GM18508 (cell line): ENCODE data around the gene TCAF2.
"Not testable (repeated sequence)": the region's sequence is repeated elsewhere in the genome, so short reads cannot be mapped to it uniquely, and the experiment has no call there.

Experiments
- ATAC-seq: cut with Tn5 transposase; IDR thresholded peaks from one replicate; pipeline ENCODE4 v1.9.1; 2021; ENCODE audit warnings: moderate number of reproducible peaks; ENCODE audit not compliant: insufficient read depth, unreplicated experiment

The TCAF2 gene

DNA sequence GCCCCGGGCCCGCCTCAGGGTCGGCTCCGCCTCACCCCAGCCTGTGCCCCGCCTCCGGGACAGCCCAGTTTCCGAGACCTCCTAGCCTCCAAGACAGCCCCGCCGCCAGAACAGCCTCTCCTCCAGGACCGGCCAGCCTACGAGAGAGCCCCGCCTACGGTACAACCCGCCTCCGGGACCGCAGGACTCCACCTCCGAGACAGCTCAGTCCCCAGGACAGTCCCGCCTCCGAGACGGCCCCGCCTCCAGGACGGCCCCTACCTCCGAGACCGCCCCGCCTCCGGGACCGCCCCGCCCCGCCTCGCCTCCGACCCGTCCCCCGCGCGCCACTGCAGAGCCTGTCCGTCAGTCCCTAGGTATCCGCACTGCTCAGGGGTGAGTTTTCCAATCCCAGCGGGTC lies at the start of gene TCAF2:
Gene TCAF2, plus strand, starts transcription at position 329 of the 400 bp plus-strand sequence.
- peak; percentile 76 for ATAC-seq

GRCh38 chr7:143571501-143571900 lies 49.3 kb upstream of the TCAF2 start, which contains the start of gene CTAGE15:
Gene CTAGE15, plus strand, starts transcription at chr7:143571801. Its CDS starts 17 bp downstream, at chr7:143571818.
- not testable (repeated sequence) for ATAC-seq

GRCh38 chr7:143588183-143588582 lies 32.6 kb upstream of the TCAF2 start:
- not testable (repeated sequence) for ATAC-seq

GRCh38 chr7:143589897-143590296 lies 30.9 kb upstream of the TCAF2 start:
- not testable (repeated sequence) for ATAC-seq

DNA sequence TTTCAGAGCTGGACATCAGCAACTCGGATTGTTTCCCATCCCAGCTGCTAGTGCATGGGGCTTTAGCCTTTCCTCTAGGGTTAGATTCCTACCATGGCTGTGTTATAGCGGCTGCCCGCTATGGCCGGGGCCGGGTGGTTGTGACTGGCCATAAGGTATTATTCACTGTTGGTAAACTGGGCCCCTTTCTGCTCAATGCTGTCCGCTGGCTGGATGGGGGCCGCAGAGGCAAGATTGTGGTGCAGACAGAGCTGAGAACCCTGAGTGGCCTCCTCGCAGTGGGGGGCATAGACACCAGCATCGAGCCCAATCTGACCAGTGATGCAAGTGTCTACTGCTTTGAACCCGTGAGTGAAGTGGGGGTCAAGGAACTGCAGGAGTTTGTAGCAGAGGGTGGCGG lies 22.7 kb upstream of the TCAF2 start:
- ATAC-seq, result not testable (repeated sequence)

DNA sequence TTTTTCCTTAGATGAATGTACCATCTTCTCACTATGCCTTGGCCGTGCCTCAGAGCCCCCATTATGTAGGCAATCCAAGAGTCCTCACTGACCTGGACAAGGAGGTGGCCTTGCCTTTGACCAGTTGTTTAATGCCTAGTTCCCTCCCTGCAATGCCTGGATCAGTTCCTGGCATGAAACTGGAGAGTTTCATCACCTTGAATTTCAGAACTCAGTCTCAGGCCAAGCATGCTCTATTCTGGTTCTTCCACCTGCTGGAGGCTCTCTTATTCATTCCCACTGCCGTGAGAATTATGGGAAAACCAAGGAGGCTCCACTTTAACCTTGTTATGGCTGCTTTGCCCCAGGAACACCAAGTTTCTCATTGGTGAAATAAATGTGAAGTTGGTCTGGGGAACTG lies 17.2 kb upstream of the TCAF2 start:
- not testable (repeated sequence) for ATAC-seq

GRCh38 chr7:143606088-143606487 lies 14.7 kb upstream of the TCAF2 start:
- not testable (repeated sequence) for ATAC-seq

GRCh38 chr7:143615545-143615944 lies 5.2 kb upstream of the TCAF2 start:
- not testable (repeated sequence) for ATAC-seq

GRCh38 chr7:143617204-143617603 lies 3.6 kb upstream of the TCAF2 start:
- ATAC-seq, result not testable (repeated sequence)

DNA sequence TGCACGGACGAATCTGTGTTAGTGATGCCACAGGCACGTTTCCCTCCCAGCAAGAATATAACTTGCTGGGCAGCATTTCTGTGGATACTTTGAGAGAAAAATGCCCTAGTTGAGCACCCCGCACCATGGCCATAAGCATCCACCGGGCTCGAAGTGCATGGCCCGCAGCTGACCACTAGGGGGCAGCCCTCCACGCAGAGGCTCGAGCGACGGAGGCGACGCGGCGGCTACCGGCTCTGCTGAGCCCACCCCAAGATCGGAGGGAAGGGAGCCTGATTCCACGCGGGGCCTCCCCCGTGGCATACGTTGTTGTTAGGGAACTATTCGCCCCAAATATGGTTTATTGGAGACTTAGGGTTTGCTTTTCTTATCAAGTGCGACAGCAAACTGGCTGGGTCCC lies 716 bp upstream of the TCAF2 start:
- ATAC-seq, result peak; percentile 2

GRCh38 chr7:143621175-143621574 lies 401 bp downstream of the TCAF2 start:
- peak; percentile 30 for ATAC-seq

- ATAC-seq, result peak; percentile 33
These were observed 1.4 kb downstream of the TCAF2 start for GRCh38 chr7:143622130-143622529.

DNA sequence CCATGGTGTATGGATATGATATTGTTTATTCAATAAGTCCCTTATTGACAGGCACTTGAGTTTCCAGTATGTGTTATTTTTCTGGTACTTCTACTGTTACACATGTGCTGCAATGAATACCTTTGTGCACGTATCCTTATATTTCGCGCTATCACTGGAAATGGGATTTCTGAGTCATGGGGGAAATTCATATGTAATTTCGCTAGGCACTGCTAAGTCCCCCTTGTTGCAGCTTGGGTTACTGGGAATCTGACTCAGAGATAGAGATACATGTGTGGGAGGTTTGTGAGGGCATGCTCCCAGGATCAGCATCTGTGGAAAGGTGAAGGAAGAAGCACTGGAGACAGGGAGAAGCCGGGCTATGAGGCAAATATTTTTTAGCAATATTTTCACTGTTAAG lies 9.9 kb downstream of the TCAF2 start:
- ATAC-seq, result not testable (repeated sequence)

- not testable (repeated sequence) for ATAC-seq
These were observed 11.7 kb downstream of the TCAF2 start for GRCh38 chr7:143632506-143632905.

GRCh38 chr7:143633013-143633618 lies 12.3 kb downstream of the TCAF2 start:
- ATAC-seq, result not testable (repeated sequence)

- ATAC-seq, result not testable (repeated sequence)
These were observed 14.8 kb downstream of the TCAF2 start for GRCh38 chr7:143635364-143636240.

- ATAC-seq, result not testable (repeated sequence)
These were observed 18.6 kb downstream of the TCAF2 start for GRCh38 chr7:143639372-143639771.

DNA sequence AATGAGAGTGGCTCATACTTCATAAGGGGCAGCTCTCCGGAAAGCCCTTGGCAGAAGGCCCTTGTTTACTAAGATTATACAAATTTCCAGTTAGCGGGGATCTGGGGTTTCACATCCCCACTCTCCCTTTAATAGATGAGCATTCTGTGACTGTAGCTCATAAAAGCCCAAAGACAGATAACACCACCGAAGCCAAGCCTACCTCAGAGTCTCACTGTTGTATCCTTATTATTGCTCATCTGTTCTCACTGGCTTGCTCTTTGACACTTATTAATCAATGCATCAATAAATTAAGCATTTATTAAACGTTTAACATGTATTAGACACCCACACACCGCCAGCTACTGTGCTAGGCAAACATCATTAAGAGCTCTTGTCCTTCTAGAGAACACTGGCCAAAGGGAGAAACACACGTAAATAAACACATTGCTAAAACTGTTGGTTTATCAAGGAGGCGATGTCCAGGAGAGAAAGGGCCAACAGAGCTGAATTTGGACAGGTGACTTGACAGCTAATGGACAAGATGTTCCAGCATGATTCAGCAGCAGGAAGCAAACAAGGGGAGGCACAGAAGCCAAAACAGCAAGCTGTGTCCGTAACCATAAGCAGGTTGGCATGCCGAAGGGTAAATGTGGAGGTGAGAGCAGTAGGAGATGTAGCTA lies 19.9 kb downstream of the TCAF2 start:
- ATAC-seq, result not testable (repeated sequence)

DNA sequence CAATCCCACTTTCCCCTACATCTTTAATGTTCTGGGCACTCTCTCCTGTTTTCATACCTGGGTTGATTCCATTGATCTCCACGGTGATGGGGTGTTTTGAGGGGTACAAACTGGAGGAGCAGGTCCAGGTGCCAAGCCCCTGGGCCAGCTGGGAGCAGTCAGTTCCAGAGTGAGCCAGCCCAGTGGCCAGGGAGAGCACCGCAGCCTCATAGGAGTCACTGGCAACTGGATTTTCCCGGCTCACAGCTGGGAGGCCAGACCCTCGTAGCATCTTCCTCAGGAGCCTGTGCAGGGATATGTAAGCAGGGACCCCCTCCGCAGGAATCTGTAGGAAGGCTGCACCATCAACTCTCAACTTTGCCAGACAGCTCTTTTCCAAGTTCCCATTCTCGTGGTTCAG lies 25.8 kb downstream of the TCAF2 start:
- ATAC-seq, result not testable (repeated sequence)

DNA sequence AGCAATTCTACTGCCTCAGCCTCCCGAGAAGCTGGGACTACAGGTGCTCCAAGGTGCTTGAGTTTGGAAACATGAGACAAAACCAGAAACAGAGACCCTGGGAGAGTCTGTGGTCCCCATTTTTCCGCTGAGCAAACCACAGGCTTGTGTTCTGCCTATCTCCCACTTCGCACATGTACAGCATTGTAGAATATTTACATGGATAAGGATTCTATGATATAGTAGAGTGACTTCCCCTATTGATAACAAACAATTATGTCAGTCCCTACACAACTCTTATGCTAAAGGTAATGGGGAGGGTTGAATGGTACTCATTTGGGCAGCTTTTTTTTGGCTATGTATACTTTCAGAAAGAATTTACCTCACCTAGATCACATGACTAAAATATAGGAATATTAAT lies 29.1 kb downstream of the TCAF2 start:
- not testable (repeated sequence) for ATAC-seq

- not testable (repeated sequence) for ATAC-seq
These were observed 29.7 kb downstream of the TCAF2 start for GRCh38 chr7:143650447-143650846.
